ENCODE data around the gene KIF23.

KIF23 gene

DNA sequence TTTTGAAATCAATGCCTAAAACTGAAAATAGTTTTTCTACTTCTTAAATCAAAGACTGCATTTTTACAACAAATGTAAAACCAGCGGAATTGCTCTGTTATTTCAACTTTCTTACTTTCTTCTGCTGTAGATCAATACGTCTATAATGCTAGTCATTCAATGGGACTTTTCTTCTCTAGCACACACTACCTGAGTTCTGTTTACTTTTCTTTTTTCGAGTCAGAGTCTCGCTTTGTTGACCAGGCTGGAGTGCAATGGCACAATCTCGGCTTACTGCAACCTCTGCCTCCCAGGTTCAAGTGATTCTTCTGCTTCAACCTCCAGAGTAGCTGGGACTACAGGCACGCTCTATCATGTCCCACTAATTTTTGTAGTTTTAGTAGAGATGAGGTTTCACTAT, 40.7 kb upstream of the KIF23 start:
- no peak for DNase-seq
- H3K27me3 ChIP-seq (replicated peaks; ENCODE audit: insufficient read depth, low read length) = no peaks in the 10 kb centered on the region
- no peak overlapping the region for H3K9ac ChIP-seq (ENCODE audit: low read length)
- H3K9me3 ChIP-seq (replicated peaks; ENCODE audit: insufficient read depth, low read length) = no peaks in the 10 kb centered on the region
- H3K4me2 ChIP-seq (ENCODE audit: low read depth, low read length) = no peak overlapping the region
- no peaks in the 10 kb centered on the region for H3K79me2 ChIP-seq (ENCODE audit: low read length)
- no peaks in the 10 kb centered on the region for H3K36me3 ChIP-seq (replicated peaks; ENCODE audit: insufficient read depth, low read length)
- H3K27ac ChIP-seq (ENCODE audit: low read length) = no peak overlapping the region
- H3K4me3 ChIP-seq (ENCODE audit: low read length) = no peak overlapping the region
- H3K4me1 ChIP-seq (ENCODE audit: low read length) = no peaks in the 10 kb centered on the region
- H3F3A ChIP-seq (ENCODE audit: insufficient read depth, low read length) = no peaks in the 10 kb centered on the region
- H2AFZ ChIP-seq (ENCODE audit: low read length) = no peak overlapping the region
- H4K20me1 ChIP-seq (ENCODE audit: insufficient read depth, low read length) = no peaks in the 10 kb centered on the region
- TF ChIP-seq EZH2phosphoT487 (IDR thresholded peaks at IDR 0.05; ENCODE audit: low read length) (no peak), EZH2 (optimal IDR thresholded peaks at IDR 0.05; ENCODE audit: low read depth, low read length) (no peak)
- TF ChIP-seq, protein P1, sequence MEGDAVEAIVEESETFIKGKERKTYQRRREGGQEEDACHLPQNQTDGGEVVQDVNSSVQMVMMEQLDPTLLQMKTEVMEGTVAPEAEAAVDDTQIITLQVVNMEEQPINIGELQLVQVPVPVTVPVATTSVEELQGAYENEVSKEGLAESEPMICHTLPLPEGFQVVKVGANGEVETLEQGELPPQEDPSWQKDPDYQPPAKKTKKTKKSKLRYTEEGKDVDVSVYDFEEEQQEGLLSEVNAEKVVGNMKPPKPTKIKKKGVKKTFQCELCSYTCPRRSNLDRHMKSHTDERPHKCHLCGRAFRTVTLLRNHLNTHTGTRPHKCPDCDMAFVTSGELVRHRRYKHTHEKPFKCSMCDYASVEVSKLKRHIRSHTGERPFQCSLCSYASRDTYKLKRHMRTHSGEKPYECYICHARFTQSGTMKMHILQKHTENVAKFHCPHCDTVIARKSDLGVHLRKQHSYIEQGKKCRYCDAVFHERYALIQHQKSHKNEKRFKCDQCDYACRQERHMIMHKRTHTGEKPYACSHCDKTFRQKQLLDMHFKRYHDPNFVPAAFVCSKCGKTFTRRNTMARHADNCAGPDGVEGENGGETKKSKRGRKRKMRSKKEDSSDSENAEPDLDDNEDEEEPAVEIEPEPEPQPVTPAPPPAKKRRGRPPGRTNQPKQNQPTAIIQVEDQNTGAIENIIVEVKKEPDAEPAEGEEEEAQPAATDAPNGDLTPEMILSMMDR (IDR thresholded peaks at IDR 0.05; ENCODE audit: low read length) = no peak
- no peaks in the 10 kb centered on the region for H3K9me2 ChIP-seq (replicated peaks; ENCODE audit: insufficient read depth, low read length)

DNA sequence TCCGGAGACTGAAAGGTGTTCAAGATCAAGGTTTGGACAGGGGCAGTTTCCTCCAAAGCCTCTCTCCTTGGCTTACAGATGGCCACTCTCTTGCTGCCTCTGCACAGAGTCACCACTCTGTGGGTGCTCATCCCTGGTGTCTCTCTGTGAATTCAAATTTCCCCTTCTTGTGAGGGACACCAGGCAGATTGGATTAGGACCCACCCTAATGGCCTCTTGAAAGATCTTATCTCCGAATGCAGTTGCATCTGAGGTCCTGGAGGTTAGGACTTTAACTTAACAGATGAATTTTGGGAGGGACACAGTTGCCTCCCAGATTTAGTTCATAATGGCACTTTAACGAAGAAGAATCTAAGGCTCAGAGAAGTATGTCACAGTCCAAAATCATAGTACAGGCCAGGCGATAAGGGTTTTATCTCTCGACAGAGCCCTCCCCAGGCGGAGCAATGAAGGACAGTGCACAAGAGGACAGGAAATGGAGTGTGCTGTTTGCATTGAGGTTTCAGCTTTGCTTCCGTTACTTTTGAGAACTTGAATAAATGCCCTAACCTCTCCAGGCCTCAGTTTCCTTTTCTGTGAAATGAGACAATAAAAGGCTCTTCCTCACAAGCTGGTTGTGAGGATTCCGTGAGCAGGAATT, 38.9 kb upstream of the KIF23 start:
- H3K27ac ChIP-seq (ENCODE audit: low read length) = no peak overlapping the region
- no peaks in the 10 kb centered on the region for H3K36me3 ChIP-seq (replicated peaks; ENCODE audit: insufficient read depth, low read length)
- no peak overlapping the region for H3K4me3 ChIP-seq (ENCODE audit: low read length)
- no peaks in the 10 kb centered on the region for H3K79me2 ChIP-seq (ENCODE audit: low read length)
- H3K9me2 ChIP-seq (replicated peaks; ENCODE audit: insufficient read depth, low read length) = no peaks in the 10 kb centered on the region
- H3K27me3 ChIP-seq (replicated peaks; ENCODE audit: insufficient read depth, low read length) = no peaks in the 10 kb centered on the region
- H3K9me3 ChIP-seq (replicated peaks; ENCODE audit: insufficient read depth, low read length) = no peaks in the 10 kb centered on the region
- H3K4me1 ChIP-seq (ENCODE audit: low read length) = no peaks in the 10 kb centered on the region
- no peak overlapping the region for H2AFZ ChIP-seq (ENCODE audit: low read length)
- H3F3A ChIP-seq (ENCODE audit: insufficient read depth, low read length) = no peaks in the 10 kb centered on the region
- TF ChIP-seq EZH2 (optimal IDR thresholded peaks at IDR 0.05; ENCODE audit: low read depth, low read length) (no peak), EZH2phosphoT487 (IDR thresholded peaks at IDR 0.05; ENCODE audit: low read length) (no peak)
- TF ChIP-seq, protein P1 (IDR thresholded peaks at IDR 0.05; ENCODE audit: low read length) = no peak
- H3K9ac ChIP-seq (ENCODE audit: low read length) = no peak overlapping the region
- no peak for DNase-seq
- H4K20me1 ChIP-seq (ENCODE audit: insufficient read depth, low read length) = no peaks in the 10 kb centered on the region
- H3K4me2 ChIP-seq (ENCODE audit: low read depth, low read length) = no peak overlapping the region

DNA sequence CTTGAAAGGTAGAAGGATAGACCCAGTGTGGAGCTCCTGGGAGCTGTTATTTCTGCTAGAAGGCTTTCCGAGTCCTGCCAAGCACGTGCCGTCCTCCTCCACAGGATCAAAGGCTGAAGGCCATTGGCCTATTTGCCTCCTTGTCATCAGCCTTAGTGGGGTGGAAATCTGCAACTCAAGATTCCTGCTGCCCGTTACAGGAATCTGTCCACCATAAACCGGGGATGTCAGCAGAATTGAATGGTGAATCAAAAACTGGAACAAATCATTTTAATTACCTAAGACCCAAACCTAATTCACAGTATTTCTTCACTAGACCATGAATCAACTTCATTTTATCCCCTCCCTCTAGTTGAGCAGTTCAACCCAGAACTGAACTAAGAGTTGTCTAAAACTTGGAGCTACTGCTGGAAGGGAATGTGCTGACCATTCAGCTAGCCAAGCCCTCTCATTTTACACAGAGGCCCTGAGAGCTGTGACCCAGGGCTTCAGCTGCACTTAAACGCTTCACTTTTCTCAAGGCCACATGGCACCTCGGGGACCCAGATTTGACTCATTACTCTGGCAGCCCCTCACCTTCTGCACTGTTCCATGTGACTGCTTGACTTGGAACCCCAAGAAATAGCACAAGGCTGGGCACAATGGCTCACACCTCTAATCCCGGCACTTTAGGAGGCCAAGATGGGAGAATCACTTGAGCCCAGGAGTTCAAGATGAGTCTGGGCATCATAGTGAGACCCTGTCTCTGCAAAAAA, 36.8 kb upstream of the KIF23 start:
- Histone ChIP-seq H3K27ac (ENCODE audit: low read length) (no peak overlapping the region), H2AFZ (ENCODE audit: low read length) (no peak overlapping the region), H3F3A (ENCODE audit: insufficient read depth, low read length) (no peaks in the 10 kb centered on the region), H4K20me1 (ENCODE audit: insufficient read depth, low read length) (no peaks in the 10 kb centered on the region), H3K4me1 (ENCODE audit: low read length) (no peaks in the 10 kb centered on the region), H3K4me3 (ENCODE audit: low read length) (no peak overlapping the region), H3K9me3 (replicated peaks; ENCODE audit: insufficient read depth, low read length) (no peaks in the 10 kb centered on the region), H3K27me3 (replicated peaks; ENCODE audit: insufficient read depth, low read length) (no peaks in the 10 kb centered on the region), H3K9me2 (replicated peaks; ENCODE audit: insufficient read depth, low read length) (no peaks in the 10 kb centered on the region), H3K36me3 (replicated peaks; ENCODE audit: insufficient read depth, low read length) (no peaks in the 10 kb centered on the region), H3K4me2 (ENCODE audit: low read depth, low read length) (no peak overlapping the region), H3K9ac (ENCODE audit: low read length) (no peak overlapping the region), H3K79me2 (ENCODE audit: low read length) (no peaks in the 10 kb centered on the region)
- DNase-seq = no peak
- TF ChIP-seq EZH2 (optimal IDR thresholded peaks at IDR 0.05; ENCODE audit: low read depth, low read length) = no peak
- TF ChIP-seq, protein P1 (IDR thresholded peaks at IDR 0.05; ENCODE audit: low read length) = no peak
- no peak for TF ChIP-seq EZH2phosphoT487 (IDR thresholded peaks at IDR 0.05; ENCODE audit: low read length)

Data from MM.1S (cell line).